ENCODE data around the gene FBXL7. TPM values are rescaled to one million over a fixed set of nuclear protein-coding genes. Genes with fewer than 3 reads are reported as not detected.

FBXL7 gene
- polyA plus RNA-seq, 12 donors = 19.8 to 28.4 (median 22.8) TPM; not detected in 1

- DNase-seq = peak; percentile 52
Observed at GRCh38 chr5:15500325-15501001, 483 bp downstream of the FBXL7 start.

- DNase-seq = peak; percentile 75
Observed at GRCh38 chr5:15501091-15501791, 1.3 kb downstream of the FBXL7 start.

GRCh38 chr5:15502208-15502607 lies 2.2 kb downstream of the FBXL7 start:
- DNase-seq = peak; percentile 38

GRCh38 chr5:15506146-15506545 lies 6.2 kb downstream of the FBXL7 start:
- DNase-seq = no peak

- no peak for DNase-seq
Observed at GRCh38 chr5:15506897-15507296, 6.9 kb downstream of the FBXL7 start.

GRCh38 chr5:15510092-15510491 lies 10.1 kb downstream of the FBXL7 start:
- no peak for DNase-seq

- no peak for DNase-seq
Observed at GRCh38 chr5:15510831-15511230, 10.9 kb downstream of the FBXL7 start.

GRCh38 chr5:15513431-15513830 lies 13.5 kb downstream of the FBXL7 start:
- DNase-seq = no peak

GRCh38 chr5:15513911-15514310 lies 13.9 kb downstream of the FBXL7 start:
- no peak for DNase-seq

- DNase-seq = no peak
Observed at GRCh38 chr5:15515229-15515628, 15.2 kb downstream of the FBXL7 start.

GRCh38 chr5:15516486-15516885 lies 16.5 kb downstream of the FBXL7 start:
- no peak for DNase-seq

GRCh38 chr5:15518786-15519185 lies 18.8 kb downstream of the FBXL7 start:
- DNase-seq = no peak

- no peak for DNase-seq
Observed at GRCh38 chr5:15520856-15521255, 20.9 kb downstream of the FBXL7 start.

- DNase-seq = no peak
Observed at GRCh38 chr5:15521381-15522186, 21.6 kb downstream of the FBXL7 start.

- no peak for DNase-seq
Observed at GRCh38 chr5:15522187-15522520, 22.2 kb downstream of the FBXL7 start.

- no peak for DNase-seq
Observed at GRCh38 chr5:15524712-15525111, 24.7 kb downstream of the FBXL7 start.

GRCh38 chr5:15525703-15526275 lies 25.8 kb downstream of the FBXL7 start:
- no peak for DNase-seq

GRCh38 chr5:15526413-15526812 lies 26.4 kb downstream of the FBXL7 start:
- DNase-seq = no peak

- no peak for DNase-seq
Observed at GRCh38 chr5:15528476-15528875, 28.5 kb downstream of the FBXL7 start.

GRCh38 chr5:15529013-15529412 lies 29.0 kb downstream of the FBXL7 start:
- no peak for DNase-seq

- no peak for DNase-seq
Observed at GRCh38 chr5:15529821-15530220, 29.8 kb downstream of the FBXL7 start.

GRCh38 chr5:15533129-15533893 lies 33.3 kb downstream of the FBXL7 start:
- no peak for DNase-seq
